ENCODE results near the gene APOC1. TPM values are rescaled to one million over a fixed set of nuclear protein-coding genes. Genes with fewer than 3 reads are reported as not detected.
"Not testable (repeated sequence)": the region's sequence is repeated elsewhere in the genome, so short reads cannot be mapped to it uniquely, and the experiment has no call there.

The APOC1 gene
- total RNA-seq, 1 experiment from 2014 or later = 250 TPM

DNA sequence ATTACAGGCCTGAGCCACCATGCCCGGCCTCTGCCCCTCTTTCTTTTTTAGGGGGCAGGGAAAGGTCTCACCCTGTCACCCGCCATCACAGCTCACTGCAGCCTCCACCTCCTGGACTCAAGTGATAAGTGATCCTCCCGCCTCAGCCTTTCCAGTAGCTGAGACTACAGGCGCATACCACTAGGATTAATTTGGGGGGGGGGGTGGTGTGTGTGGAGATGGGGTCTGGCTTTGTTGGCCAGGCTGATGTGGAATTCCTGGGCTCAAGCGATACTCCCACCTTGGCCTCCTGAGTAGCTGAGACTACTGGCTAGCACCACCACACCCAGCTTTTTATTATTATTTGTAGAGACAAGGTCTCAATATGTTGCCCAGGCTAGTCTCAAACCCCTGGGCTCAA lies 4.6 kb upstream of the APOC1 start:
- CTCF ChIA-PET = interaction anchor here (0.6 kb wide), 2 partner anchors 64 to 144 kb away, joined by 3 to 5 read pairs; partner anchors contain the start of gene NECTIN2
- Mint-ChIP-seq H3K4me3 (ENCODE audit: unreplicated experiment) (no peak overlapping the region), H3K27me3 (ENCODE audit: insufficient read depth, unreplicated experiment) (no peaks in the 10 kb centered on the region), H3K27ac (ENCODE audit: unreplicated experiment) (peak overlapping the region; percentile 13), H3K9me3 (ENCODE audit: unreplicated experiment) (no peaks in the 10 kb centered on the region), H3K4me1 (ENCODE audit: low read depth, unreplicated experiment) (peaks cover 58% of the 10 kb centered on the region), H3K36me3 (ENCODE audit: insufficient read depth, unreplicated experiment) (peaks cover 88% of the 10 kb centered on the region)
- no peaks in the 10 kb centered on the region for H3K27me3 ChIP-seq (replicated peaks; ENCODE audit: control insufficient read depth, insufficient read depth, low read length)
- intact Hi-C loops (cut with micrococcal nuclease; ENCODE audit: unreplicated experiment) = loop anchor here (10.0 kb wide), 2 partner anchors 95 to 165 kb away; partner anchors contain the start of genes GEMIN7, RELB and ZNF296
- no TSS peak for BruUV-seq (replicated peaks)
- TF ChIP-seq, protein P1, sequence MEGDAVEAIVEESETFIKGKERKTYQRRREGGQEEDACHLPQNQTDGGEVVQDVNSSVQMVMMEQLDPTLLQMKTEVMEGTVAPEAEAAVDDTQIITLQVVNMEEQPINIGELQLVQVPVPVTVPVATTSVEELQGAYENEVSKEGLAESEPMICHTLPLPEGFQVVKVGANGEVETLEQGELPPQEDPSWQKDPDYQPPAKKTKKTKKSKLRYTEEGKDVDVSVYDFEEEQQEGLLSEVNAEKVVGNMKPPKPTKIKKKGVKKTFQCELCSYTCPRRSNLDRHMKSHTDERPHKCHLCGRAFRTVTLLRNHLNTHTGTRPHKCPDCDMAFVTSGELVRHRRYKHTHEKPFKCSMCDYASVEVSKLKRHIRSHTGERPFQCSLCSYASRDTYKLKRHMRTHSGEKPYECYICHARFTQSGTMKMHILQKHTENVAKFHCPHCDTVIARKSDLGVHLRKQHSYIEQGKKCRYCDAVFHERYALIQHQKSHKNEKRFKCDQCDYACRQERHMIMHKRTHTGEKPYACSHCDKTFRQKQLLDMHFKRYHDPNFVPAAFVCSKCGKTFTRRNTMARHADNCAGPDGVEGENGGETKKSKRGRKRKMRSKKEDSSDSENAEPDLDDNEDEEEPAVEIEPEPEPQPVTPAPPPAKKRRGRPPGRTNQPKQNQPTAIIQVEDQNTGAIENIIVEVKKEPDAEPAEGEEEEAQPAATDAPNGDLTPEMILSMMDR (IDR thresholded peaks at IDR 0.05; ENCODE audit: insufficient read depth in 1 of 2, low read depth in 1 of 2, low read length in 1 of 2, severe bottlenecking in 1 of 2, unreplicated experiment in 1 of 2) = no peak
- no peak overlapping the region for H3K4me3 ChIP-seq (ENCODE audit: low read depth, low read length)
- POLR2A ChIA-PET = interaction anchor here (0.5 to 0.9 kb wide), 3 partner anchors 26 to 148 kb away, joined by 3 to 11 read pairs (median 3); no protein-coding TSS in a partner anchor
- peaks cover 8% of the 10 kb centered on the region for H3K36me3 ChIP-seq (ENCODE audit: control insufficient read depth, insufficient read depth, low read length)
- H3K4me1 ChIP-seq = peaks cover 33% of the 10 kb centered on the region
- H3K9me3 ChIP-seq = no peaks in the 10 kb centered on the region
- DNase-seq = no peak

DNA sequence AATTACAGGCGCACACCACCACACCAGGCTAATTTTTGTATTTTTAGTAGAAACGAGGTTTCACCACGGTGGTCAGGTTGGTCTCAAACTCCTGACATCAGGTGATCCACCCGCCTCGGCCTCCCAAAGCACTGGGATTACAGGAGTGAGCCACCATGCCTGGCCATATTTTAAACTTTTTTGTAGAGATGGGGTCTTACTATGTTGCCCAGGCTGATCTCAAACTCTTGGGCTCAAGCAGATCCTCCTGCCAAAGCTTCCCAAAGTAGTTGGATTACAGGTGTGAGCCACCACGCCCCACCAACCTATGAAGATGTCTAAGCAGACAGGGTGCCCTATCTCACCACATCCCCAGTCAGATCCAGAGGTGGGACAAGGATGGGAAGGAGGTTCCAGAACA lies 2.5 kb upstream of the APOC1 start:
- intact Hi-C loops (cut with micrococcal nuclease; ENCODE audit: unreplicated experiment); H3K4me3 Mint-ChIP-seq (ENCODE audit: unreplicated experiment); H3K4me3 ChIP-seq (ENCODE audit: low read depth, low read length); H3K9me3 ChIP-seq; DNase-seq; H3K27me3 ChIP-seq (replicated peaks; ENCODE audit: control insufficient read depth, insufficient read depth, low read length); H3K27me3 Mint-ChIP-seq (ENCODE audit: insufficient read depth, unreplicated experiment); POLR2A ChIA-PET; H3K9me3 Mint-ChIP-seq (ENCODE audit: unreplicated experiment); H3K27ac Mint-ChIP-seq (ENCODE audit: unreplicated experiment); BruUV-seq (replicated peaks); H3K36me3 ChIP-seq (ENCODE audit: control insufficient read depth, insufficient read depth, low read length): not testable (repeated sequence)
- CTCF ChIA-PET = interaction anchor here (0.6 kb wide), 2 partner anchors 23 to 60 kb away, joined by 4 to 7 read pairs; no protein-coding TSS in a partner anchor
- Mint-ChIP-seq H3K4me1 (ENCODE audit: low read depth, unreplicated experiment) (peaks cover 54% of the 10 kb centered on the region), H3K36me3 (ENCODE audit: insufficient read depth, unreplicated experiment) (peaks cover 74% of the 10 kb centered on the region)
- H3K4me1 ChIP-seq = peaks cover 23% of the 10 kb centered on the region

DNA sequence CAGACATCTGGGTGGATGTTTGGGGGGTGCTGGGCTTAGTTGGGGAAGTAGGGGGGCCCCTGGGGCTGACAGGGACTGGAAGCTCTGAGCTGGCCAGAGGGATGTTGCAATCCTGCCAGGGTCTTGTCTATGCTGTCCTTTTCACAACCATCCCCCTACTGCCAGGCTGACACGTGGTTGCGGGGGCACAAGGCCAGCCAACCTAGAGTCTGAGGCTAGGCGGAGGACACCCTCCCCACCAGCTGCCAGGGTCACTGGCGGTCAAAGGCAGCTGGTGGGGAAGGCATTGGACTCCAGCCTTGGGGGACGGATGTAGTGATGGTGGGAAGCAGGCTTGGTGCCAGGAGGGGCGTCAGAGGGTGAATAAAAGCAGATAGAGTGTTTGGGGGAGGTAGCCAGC lies 1.6 kb upstream of the APOC1 start:
- DNase-seq = no peak
- Histone ChIP-seq H3K36me3 (ENCODE audit: control insufficient read depth, insufficient read depth, low read length) (peaks cover 2% of the 10 kb centered on the region), H3K4me3 (ENCODE audit: low read depth, low read length) (no peak overlapping the region), H3K4me1 (peaks cover 18% of the 10 kb centered on the region), H3K27me3 (replicated peaks; ENCODE audit: control insufficient read depth, insufficient read depth, low read length) (no peaks in the 10 kb centered on the region), H3K9me3 (no peaks in the 10 kb centered on the region)
- peaks cover 68% of the 10 kb centered on the region for H3K36me3 Mint-ChIP-seq (ENCODE audit: insufficient read depth, unreplicated experiment)
- TF ChIP-seq, protein P1 (IDR thresholded peaks at IDR 0.05; ENCODE audit: insufficient read depth in 1 of 2, low read depth in 1 of 2, low read length in 1 of 2, severe bottlenecking in 1 of 2, unreplicated experiment in 1 of 2) = no peak
- intact Hi-C loops (cut with micrococcal nuclease; ENCODE audit: unreplicated experiment) = no loop called here
- no peaks in the 10 kb centered on the region for H3K9me3 Mint-ChIP-seq (ENCODE audit: unreplicated experiment)
- no peak overlapping the region for H3K4me3 Mint-ChIP-seq (ENCODE audit: unreplicated experiment)
- H3K27me3 Mint-ChIP-seq (ENCODE audit: insufficient read depth, unreplicated experiment) = no peaks in the 10 kb centered on the region
- ChIA-PET CTCF (no interaction called here), POLR2A (no interaction called here)
- H3K4me1 Mint-ChIP-seq (ENCODE audit: low read depth, unreplicated experiment) = peaks cover 51% of the 10 kb centered on the region
- no TSS peak for BruUV-seq (replicated peaks)
- no peak overlapping the region for H3K27ac Mint-ChIP-seq (ENCODE audit: unreplicated experiment)

DNA sequence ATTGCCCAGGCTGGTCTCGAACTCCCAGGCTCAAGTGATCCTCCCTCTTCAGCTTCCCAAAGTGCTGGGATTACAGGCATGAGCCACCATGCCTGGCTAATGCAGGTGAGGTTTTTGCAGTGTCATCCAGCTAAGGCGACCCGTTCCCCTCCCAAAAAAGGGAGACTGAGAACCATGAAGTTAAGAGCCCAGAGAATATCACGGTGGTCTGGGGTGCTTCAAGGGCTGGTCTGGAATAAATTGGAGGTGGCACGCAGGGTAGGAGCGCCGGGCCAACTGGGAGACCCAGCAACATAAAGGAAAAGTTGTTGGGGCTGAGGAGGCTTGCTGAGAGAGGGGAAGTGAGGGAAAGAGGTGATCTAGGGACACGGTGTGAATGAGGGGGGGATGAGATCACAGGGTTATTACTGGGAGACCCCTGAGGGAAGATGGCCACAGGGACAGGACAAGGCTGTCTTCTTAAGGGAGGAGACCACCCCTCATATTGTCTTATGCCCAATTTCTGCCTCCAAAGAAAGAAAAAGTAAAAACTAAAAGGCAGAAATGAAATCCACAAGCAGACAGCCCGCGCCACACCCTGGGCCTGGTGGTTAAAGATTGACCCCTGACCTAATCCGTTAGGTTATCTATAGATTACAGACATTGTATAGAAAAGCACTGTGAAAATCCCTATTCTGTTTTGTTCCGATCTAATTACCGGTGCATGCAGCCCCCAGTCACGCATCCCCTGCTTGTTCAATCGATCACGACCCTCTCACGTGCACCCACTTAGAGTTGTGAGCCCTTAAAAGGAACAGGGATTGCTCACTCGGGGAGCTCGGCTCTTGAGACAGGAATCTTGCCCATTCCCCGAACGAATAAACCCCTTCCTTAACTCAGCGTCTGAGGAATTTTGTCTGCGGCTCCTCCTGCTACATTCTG lies 636 bp upstream of the APOC1 start:
- H3K4me1 ChIP-seq = peaks cover 18% of the 10 kb centered on the region
- ChIA-PET POLR2A (interaction anchor here (0.7 to 2.1 kb wide), 2 partner anchors 8 to 105 kb away, joined by 4 to 17 read pairs; partner anchors contain the start of genes APOE and BCAM), CTCF (interaction anchor here (1.0 kb wide), 1 partner anchor 38 kb away, joined by 4 read pairs; no protein-coding TSS in a partner anchor)
- Mint-ChIP-seq H3K4me3 (ENCODE audit: unreplicated experiment) (peak overlapping the region; percentile 95), H3K27ac (ENCODE audit: unreplicated experiment) (peak overlapping the region; percentile 95), H3K36me3 (ENCODE audit: insufficient read depth, unreplicated experiment) (peaks cover 62% of the 10 kb centered on the region), H3K4me1 (ENCODE audit: low read depth, unreplicated experiment) (peaks cover 46% of the 10 kb centered on the region)
- H3K9me3 ChIP-seq; DNase-seq; H3K36me3 ChIP-seq (ENCODE audit: control insufficient read depth, insufficient read depth, low read length); H3K27me3 Mint-ChIP-seq (ENCODE audit: insufficient read depth, unreplicated experiment); H3K9me3 Mint-ChIP-seq (ENCODE audit: unreplicated experiment); H3K27me3 ChIP-seq (replicated peaks; ENCODE audit: control insufficient read depth, insufficient read depth, low read length); BruUV-seq (replicated peaks): not testable (repeated sequence)
- H3K4me3 ChIP-seq (ENCODE audit: low read depth, low read length) = peak overlapping the region; percentile 57
- intact Hi-C loops (cut with micrococcal nuclease; ENCODE audit: unreplicated experiment) = loop anchor here (1.0 kb wide), 1 partner anchor 7 kb away; no protein-coding TSS in a partner anchor

All from Caco-2 (cell line).